GM18870 (cell line): ENCODE data around the gene VGLL1.

Experiments
- ATAC-seq: cut with Tn5 transposase; IDR thresholded peaks from one replicate; pipeline ENCODE4 v1.9.1; 2021; ENCODE audit warnings: moderate library complexity; ENCODE audit not compliant: unreplicated experiment

The VGLL1 gene

GRCh38 chrX:136551410-136551809 lies 19.4 kb downstream of the VGLL1 start:
- no peak for ATAC-seq

GRCh38 chrX:136555694-136556093 lies 23.7 kb downstream of the VGLL1 start:
- no peak for ATAC-seq

- ATAC-seq: peak; percentile 76
Observed at GRCh38 chrX:136572030-136572429, 40.0 kb downstream of the VGLL1 start.

DNA sequence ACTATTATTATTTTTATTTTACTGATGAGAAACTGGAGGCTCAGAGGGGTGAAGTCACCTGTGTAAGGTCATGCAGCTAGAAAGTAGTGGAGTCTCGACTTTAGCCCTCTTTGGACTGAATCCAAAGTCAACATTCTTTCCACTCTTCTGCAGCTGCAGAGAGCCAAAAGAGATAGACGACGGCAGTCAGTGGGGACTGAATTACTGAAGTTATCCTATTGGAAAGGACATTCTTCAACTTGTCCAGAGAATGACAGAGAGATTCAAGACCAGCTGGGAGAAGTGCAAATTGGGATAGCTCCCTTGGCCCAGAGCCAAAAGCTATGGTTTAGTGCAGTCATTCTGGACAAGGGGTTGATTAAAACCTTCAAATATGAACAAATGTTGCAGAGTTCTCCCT lies 42.5 kb downstream of the VGLL1 start:
- ATAC-seq: no peak

DNA sequence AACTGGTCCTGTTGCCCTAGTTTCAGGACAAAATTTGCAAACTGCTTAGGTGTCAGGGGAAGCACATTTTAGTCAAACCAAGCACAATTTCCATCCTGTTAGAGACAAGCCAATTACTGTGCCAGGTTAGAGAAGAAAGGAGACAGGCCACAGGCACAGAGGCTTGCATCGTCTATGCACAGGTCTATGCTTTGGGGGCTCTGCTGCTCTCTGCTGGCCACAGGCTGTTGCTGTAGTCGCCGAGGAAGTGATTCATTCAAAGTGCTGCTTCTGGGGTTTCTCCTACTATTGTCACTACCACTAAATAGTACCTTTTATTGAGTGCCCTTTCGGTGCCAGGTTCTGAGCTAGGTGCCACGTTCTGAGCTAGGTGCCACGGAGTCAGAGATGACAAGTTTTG lies 45.5 kb downstream of the VGLL1 start:
- ATAC-seq: peak; percentile 96

- ATAC-seq: no peak
Observed at GRCh38 chrX:136580316-136580715, 48.3 kb downstream of the VGLL1 start.

DNA sequence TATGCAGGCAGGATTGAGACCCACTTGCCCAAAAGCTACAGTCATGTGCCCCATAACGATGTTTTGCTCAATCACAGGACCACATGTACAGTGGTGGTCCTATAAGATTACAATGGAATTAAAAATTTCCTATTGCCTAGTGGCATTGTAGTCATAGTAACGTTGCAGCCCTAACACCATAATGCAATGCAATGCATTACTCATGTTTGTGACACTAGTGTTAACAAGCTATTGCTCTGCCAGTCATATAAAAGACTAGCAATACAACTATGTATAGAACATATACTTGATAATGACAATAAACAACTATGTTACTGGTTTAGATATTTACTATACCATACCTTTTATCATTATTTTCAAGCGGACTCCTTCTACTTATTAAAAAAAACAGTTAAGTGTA lies 50.6 kb downstream of the VGLL1 start:
- ATAC-seq: no peak

DNA sequence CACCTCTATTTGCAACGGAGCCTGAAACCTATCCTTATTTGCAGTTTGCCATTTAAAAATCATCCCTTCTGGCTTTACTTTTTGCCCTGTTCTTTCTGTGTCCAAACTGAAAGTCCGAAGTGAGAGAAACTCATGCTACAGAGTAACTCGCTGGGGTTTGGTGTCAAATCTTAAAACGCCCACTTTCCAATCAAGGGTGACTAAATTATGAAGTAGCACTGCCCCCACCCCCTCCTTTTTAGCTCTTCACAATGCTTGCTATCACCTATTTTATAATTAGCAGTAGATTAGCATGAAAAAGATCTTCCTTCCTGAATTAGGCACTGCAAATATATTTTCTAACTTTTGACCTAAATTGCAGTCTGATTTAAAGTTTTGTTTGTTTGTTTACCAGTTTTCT lies 52.5 kb downstream of the VGLL1 start:
- ATAC-seq: no peak

GRCh38 chrX:136585262-136585661 lies 53.2 kb downstream of the VGLL1 start:
- ATAC-seq: no peak

DNA sequence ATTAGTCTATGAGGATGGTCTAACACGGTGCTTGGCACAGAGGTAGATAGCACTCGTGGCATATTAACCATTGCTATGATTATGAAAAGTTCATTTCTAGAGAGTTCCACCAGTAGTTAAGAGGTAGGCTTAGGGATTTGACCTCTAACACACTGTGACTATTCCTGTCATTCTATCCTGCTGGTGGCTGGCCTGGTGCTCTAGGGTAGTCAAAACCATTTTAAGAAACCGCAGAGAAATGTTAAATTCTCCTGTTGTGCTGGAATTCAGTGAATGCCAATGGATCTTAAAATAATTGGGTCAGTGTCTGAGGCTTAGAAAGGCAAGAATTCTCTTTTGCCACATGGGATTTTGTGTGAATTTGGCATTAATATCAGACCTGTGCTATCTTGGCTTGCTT lies 53.9 kb downstream of the VGLL1 start:
- ATAC-seq: no peak

DNA sequence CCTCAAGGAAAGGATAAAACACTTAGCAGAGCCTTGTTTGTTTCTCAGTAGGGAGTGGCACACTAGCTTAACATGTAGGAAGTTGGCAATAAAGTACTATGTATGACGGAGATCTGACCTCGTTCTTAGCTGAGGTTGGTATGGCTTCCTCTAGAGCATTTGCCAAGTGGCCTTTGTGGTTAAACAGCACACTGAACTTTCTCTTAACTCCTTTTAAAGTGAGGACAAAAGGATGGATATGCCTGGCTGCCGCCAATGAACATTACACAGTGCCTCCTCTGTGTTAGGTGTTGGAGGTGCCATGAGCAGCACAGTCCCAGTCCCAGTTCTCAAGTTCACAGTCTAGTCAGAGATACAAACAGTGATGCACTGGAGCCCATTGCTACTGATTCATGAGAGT lies 54.4 kb downstream of the VGLL1 start:
- no peak for ATAC-seq

DNA sequence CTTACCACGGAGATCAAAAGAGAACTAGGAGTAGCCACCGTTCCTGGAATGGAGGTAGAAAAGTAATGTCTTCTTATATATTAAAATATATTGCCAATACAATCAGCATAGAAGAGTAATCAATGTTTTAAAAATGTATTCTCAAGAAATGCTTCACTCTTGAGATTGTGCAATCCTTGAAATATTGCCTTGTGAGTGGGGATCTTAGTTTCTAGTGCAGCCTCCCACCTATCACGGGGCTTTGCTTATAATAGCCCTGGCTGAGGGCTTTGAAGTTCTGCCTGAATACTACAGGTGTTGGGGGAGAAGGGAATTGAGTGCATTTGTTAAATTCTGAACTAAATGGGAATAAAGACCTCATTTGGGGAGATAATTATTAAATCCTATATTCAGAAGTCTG lies 55.5 kb downstream of the VGLL1 start:
- ATAC-seq: no peak

DNA sequence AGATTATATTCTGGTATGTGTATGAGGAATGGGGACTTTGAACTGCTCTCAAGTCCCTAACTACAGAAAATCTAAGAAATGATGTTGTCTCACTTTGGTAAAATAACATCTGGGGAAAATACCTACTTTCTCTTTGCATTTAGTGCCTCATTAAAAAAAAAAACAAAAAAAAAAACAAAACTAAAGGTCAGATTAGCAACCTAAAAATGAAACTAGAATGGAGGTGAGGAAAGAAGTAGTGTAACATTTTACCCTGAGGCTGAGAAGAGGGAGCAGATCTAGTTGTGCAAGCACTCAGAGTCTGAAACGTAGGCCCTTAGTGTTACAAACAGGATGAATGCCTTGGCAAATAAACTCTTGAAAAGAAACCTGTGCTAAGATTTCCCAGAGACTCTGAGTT lies 56.0 kb downstream of the VGLL1 start:
- peak; percentile 59 for ATAC-seq

DNA sequence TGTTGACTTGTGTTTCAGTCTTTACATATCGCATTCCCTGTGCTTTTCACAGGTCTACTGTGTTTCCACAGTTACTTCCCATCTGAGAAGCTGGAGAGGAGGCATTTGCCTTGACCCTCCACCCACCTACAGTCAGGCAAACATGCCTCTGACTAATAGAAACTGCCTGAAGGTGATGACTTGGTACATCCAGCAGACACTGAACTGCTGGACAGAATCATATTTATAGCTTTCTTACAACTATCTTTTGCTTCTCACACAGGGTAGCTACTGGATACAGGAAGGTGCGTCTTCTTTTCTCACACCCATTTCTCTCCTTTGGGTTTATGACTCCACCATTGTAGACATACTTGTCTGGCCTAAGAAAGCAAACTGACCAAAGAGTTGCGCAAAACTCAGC lies 58.0 kb downstream of the VGLL1 start:
- no peak for ATAC-seq

- no peak for ATAC-seq
Observed at GRCh38 chrX:136597356-136597755, 65.3 kb downstream of the VGLL1 start.

GRCh38 chrX:136597954-136598353 lies 65.9 kb downstream of the VGLL1 start:
- no peak for ATAC-seq

GRCh38 chrX:136598631-136599030 lies 66.6 kb downstream of the VGLL1 start:
- ATAC-seq: no peak

- no peak for ATAC-seq
Observed at GRCh38 chrX:136600059-136600458, 68.0 kb downstream of the VGLL1 start.
